Astrocyte of the spinal cord (primary cell): ENCODE measurements around the gene C16orf86.

Experiments used
- DNase-seq: peaks from one replicate; pipeline ENCODE4 v3.0.0; 2011; ENCODE audit warnings: low read depth, low spot score
- H3K4me3 ChIP-seq: 2 replicates; pipeline ENCODE4 v1.5.1; 2011; ENCODE audit warnings: low read depth, mild to moderate bottlenecking, low read length, moderate library complexity
- CTCF ChIP-seq: IDR thresholded peaks from 2 replicates; pipeline ENCODE4 v1.5.1; 2012; ENCODE audit warnings: low read depth, mild to moderate bottlenecking, low read length, inconsistent platforms
- in situ Hi-C: cut with HindIII; loops from 2 replicates; pipeline ENCODE4 v1.10.0; 2017; ENCODE audit warnings: low sequenced_read_pairs

C16orf86 gene

GRCh38 chr16:67694611-67695010, 28.0 kb downstream of the C16orf86 start:
- in situ Hi-C loops = no loop called here
- DNase-seq = no peak
- no peak for TF ChIP-seq CTCF
- H3K4me3 ChIP-seq = no peak overlapping the region

- no peak for DNase-seq
- TF ChIP-seq CTCF = no peak
- no peak overlapping the region for H3K4me3 ChIP-seq
- in situ Hi-C loops = no loop called here
Observed at GRCh38 chr16:67697422-67698185, 31.0 kb downstream of the C16orf86 start.

GRCh38 chr16:67699265-67699664, 32.7 kb downstream of the C16orf86 start:
- in situ Hi-C loops = no loop called here
- DNase-seq = no peak
- no peak overlapping the region for H3K4me3 ChIP-seq
- no peak for TF ChIP-seq CTCF

- DNase-seq = no peak
- in situ Hi-C loops = no loop called here
- H3K4me3 ChIP-seq = no peak overlapping the region
- no peak for TF ChIP-seq CTCF
Observed at GRCh38 chr16:67701420-67701819, 34.8 kb downstream of the C16orf86 start.

- H3K4me3 ChIP-seq = no peak overlapping the region
- no peak for TF ChIP-seq CTCF
- in situ Hi-C loops = no loop called here
- no peak for DNase-seq
Observed at GRCh38 chr16:67702130-67702529, 35.5 kb downstream of the C16orf86 start.

- TF ChIP-seq CTCF = no peak
- DNase-seq = no peak
- in situ Hi-C loops = no loop called here
- H3K4me3 ChIP-seq = no peak overlapping the region
Observed at GRCh38 chr16:67703626-67704025, 37.0 kb downstream of the C16orf86 start.
